GM21529 (cell line): ENCODE data around the gene URGCP.

Experiments
- ATAC-seq: cut with Tn5 transposase; IDR thresholded peaks from one replicate; pipeline ENCODE4 v1.9.1; 2021; ENCODE audit not compliant: unreplicated experiment

Gene URGCP

GRCh38 chr7:43876976-43877745, 29.2 kb downstream of the URGCP start:
- ATAC-seq = no peak

- ATAC-seq = no peak
Measured at GRCh38 chr7:43876241-43876640, 30.2 kb downstream of the URGCP start.

GRCh38 chr7:43873300-43873699, 33.1 kb downstream of the URGCP start:
- no peak for ATAC-seq

- ATAC-seq = no peak
Measured at GRCh38 chr7:43872406-43873110, 33.8 kb downstream of the URGCP start.

GRCh38 chr7:43871064-43871463, 35.3 kb downstream of the URGCP start:
- no peak for ATAC-seq

- ATAC-seq = no peak
Measured at GRCh38 chr7:43870316-43870715, 36.1 kb downstream of the URGCP start.

- peak; percentile 8 for ATAC-seq
Measured at GRCh38 chr7:43869867-43870240, 36.5 kb downstream of the URGCP start.

GRCh38 chr7:43869006-43869866, 37.2 kb downstream of the URGCP start, which contains the start of gene MRPS24:
Gene MRPS24, minus strand, starts transcription at chr7:43869517. Its CDS starts 22 bp downstream, at chr7:43869495.
- peak; percentile 93 for ATAC-seq

- no peak for ATAC-seq
Measured at GRCh38 chr7:43868681-43869005, 37.8 kb downstream of the URGCP start.

- ATAC-seq = no peak
Measured at GRCh38 chr7:43868181-43868580, 38.2 kb downstream of the URGCP start.

- no peak for ATAC-seq
Measured at GRCh38 chr7:43865277-43865676, 41.1 kb downstream of the URGCP start.

GRCh38 chr7:43864126-43864525, 42.3 kb downstream of the URGCP start:
- ATAC-seq = no peak

GRCh38 chr7:43856996-43857395, 49.4 kb downstream of the URGCP start:
- ATAC-seq = no peak

GRCh38 chr7:43856316-43856715, 50.1 kb downstream of the URGCP start:
- no peak for ATAC-seq

GRCh38 chr7:43855176-43855575, 51.2 kb downstream of the URGCP start:
- no peak for ATAC-seq

GRCh38 chr7:43851805-43852204, 54.6 kb downstream of the URGCP start:
- no peak for ATAC-seq

GRCh38 chr7:43850348-43851116, 55.9 kb downstream of the URGCP start:
- no peak for ATAC-seq

GRCh38 chr7:43849047-43849446, 57.3 kb downstream of the URGCP start:
- ATAC-seq = no peak

- no peak for ATAC-seq
Measured at GRCh38 chr7:43847496-43847895, 58.9 kb downstream of the URGCP start.

- no peak for ATAC-seq
Measured at GRCh38 chr7:43844662-43845061, 61.7 kb downstream of the URGCP start.

- no peak for ATAC-seq
Measured at GRCh38 chr7:43844257-43844656, 62.1 kb downstream of the URGCP start.
